Rectal smooth muscle tissue (tissue), 1 donor: ENCODE measurements around the gene ANKK1.

Source experiments
- H3K27ac ChIP-seq: one replicate; pipeline ENCODE4 v1.7.0; 2013; ENCODE audit warnings: low read depth, low read length, inconsistent platforms
- H3K27me3 ChIP-seq: one replicate; pipeline ENCODE4 v1.7.0; 2013; ENCODE audit warnings: low read length; ENCODE audit not compliant: control insufficient read depth, insufficient read depth
- H3K36me3 ChIP-seq: one replicate; pipeline ENCODE4 v1.7.0; 2013; ENCODE audit warnings: low read length; ENCODE audit not compliant: control insufficient read depth, insufficient read depth
- H3K4me1 ChIP-seq: one replicate; pipeline ENCODE4 v1.7.0; 2013; ENCODE audit warnings: low read length; ENCODE audit not compliant: control insufficient read depth, insufficient read depth
- H3K4me3 ChIP-seq: one replicate; pipeline ENCODE4 v1.7.0; 2013; ENCODE audit warnings: low read length
- H3K9ac ChIP-seq: one replicate; pipeline ENCODE4 v1.7.0; 2013; ENCODE audit warnings: low read length

Gene ANKK1

GRCh38 chr11:113404859-113405430 lies 17.4 kb downstream of the ANKK1 start:
- Histone ChIP-seq H3K27me3 (no peaks in the 10 kb centered on the region), H3K36me3 (no peaks in the 10 kb centered on the region), H3K9ac (no peak overlapping the region), H3K4me1 (no peaks in the 10 kb centered on the region), H3K27ac (no peak overlapping the region), H3K4me3 (no peak overlapping the region)

- no peaks in the 10 kb centered on the region for H3K27me3 ChIP-seq
- no peaks in the 10 kb centered on the region for H3K4me1 ChIP-seq
- H3K27ac ChIP-seq, result no peak overlapping the region
- H3K4me3 ChIP-seq, result no peak overlapping the region
- no peaks in the 10 kb centered on the region for H3K36me3 ChIP-seq
- no peak overlapping the region for H3K9ac ChIP-seq
Measured at GRCh38 chr11:113405724-113406478, 18.3 kb downstream of the ANKK1 start.

GRCh38 chr11:113407163-113407562 lies 19.6 kb downstream of the ANKK1 start:
- H3K27me3 ChIP-seq, result no peaks in the 10 kb centered on the region
- no peaks in the 10 kb centered on the region for H3K4me1 ChIP-seq

GRCh38 chr11:113408206-113408605 lies 20.6 kb downstream of the ANKK1 start:
- Histone ChIP-seq H3K27me3 (no peaks in the 10 kb centered on the region), H3K4me3 (no peak overlapping the region), H3K27ac (no peak overlapping the region), H3K4me1 (no peaks in the 10 kb centered on the region), H3K9ac (no peak overlapping the region), H3K36me3 (no peaks in the 10 kb centered on the region)

More at GRCh38 chr11:113407163-113407562, 19.6 kb downstream of the ANKK1 start:
- Histone ChIP-seq H3K36me3 (no peaks in the 10 kb centered on the region), H3K4me3 (no peak overlapping the region), H3K27ac (no peak overlapping the region), H3K9ac (no peak overlapping the region)

GRCh38 chr11:113408887-113409286 lies 21.3 kb downstream of the ANKK1 start:
- no peaks in the 10 kb centered on the region for H3K36me3 ChIP-seq
- no peak overlapping the region for H3K4me3 ChIP-seq
- no peak overlapping the region for H3K27ac ChIP-seq
- H3K9ac ChIP-seq, result no peak overlapping the region
- H3K4me1 ChIP-seq, result no peaks in the 10 kb centered on the region
- no peaks in the 10 kb centered on the region for H3K27me3 ChIP-seq

- Histone ChIP-seq H3K27ac (no peak overlapping the region), H3K4me1 (no peaks in the 10 kb centered on the region), H3K4me3 (no peak overlapping the region), H3K36me3 (no peaks in the 10 kb centered on the region), H3K9ac (no peak overlapping the region), H3K27me3 (no peaks in the 10 kb centered on the region)
Measured at GRCh38 chr11:113409526-113409925, 21.9 kb downstream of the ANKK1 start.

- no peak overlapping the region for H3K9ac ChIP-seq
- no peaks in the 10 kb centered on the region for H3K4me1 ChIP-seq
- no peaks in the 10 kb centered on the region for H3K36me3 ChIP-seq
- no peaks in the 10 kb centered on the region for H3K27me3 ChIP-seq
- no peak overlapping the region for H3K4me3 ChIP-seq
- no peak overlapping the region for H3K27ac ChIP-seq
Measured at GRCh38 chr11:113410414-113411135, 23.0 kb downstream of the ANKK1 start.

- H3K36me3 ChIP-seq, result no peaks in the 10 kb centered on the region
- no peak overlapping the region for H3K27ac ChIP-seq
- H3K4me3 ChIP-seq, result no peak overlapping the region
- H3K9ac ChIP-seq, result no peak overlapping the region
- H3K4me1 ChIP-seq, result no peaks in the 10 kb centered on the region
- no peaks in the 10 kb centered on the region for H3K27me3 ChIP-seq
Measured at GRCh38 chr11:113411536-113411935, 24.0 kb downstream of the ANKK1 start.

- H3K4me1 ChIP-seq, result no peaks in the 10 kb centered on the region
- H3K36me3 ChIP-seq, result no peaks in the 10 kb centered on the region
- no peak overlapping the region for H3K27ac ChIP-seq
- H3K4me3 ChIP-seq, result no peak overlapping the region
- no peaks in the 10 kb centered on the region for H3K27me3 ChIP-seq
- no peak overlapping the region for H3K9ac ChIP-seq
Measured at GRCh38 chr11:113412675-113413074, 25.1 kb downstream of the ANKK1 start.

GRCh38 chr11:113415343-113415742 lies 27.8 kb downstream of the ANKK1 start:
- Histone ChIP-seq H3K4me3 (no peak overlapping the region), H3K4me1 (no peaks in the 10 kb centered on the region), H3K27me3 (no peaks in the 10 kb centered on the region), H3K27ac (no peak overlapping the region), H3K9ac (no peak overlapping the region), H3K36me3 (no peaks in the 10 kb centered on the region)

- no peaks in the 10 kb centered on the region for H3K4me1 ChIP-seq
- H3K27ac ChIP-seq, result no peak overlapping the region
- H3K9ac ChIP-seq, result no peak overlapping the region
- no peaks in the 10 kb centered on the region for H3K36me3 ChIP-seq
- H3K27me3 ChIP-seq, result no peaks in the 10 kb centered on the region
- no peak overlapping the region for H3K4me3 ChIP-seq
Measured at GRCh38 chr11:113417428-113417827, 29.8 kb downstream of the ANKK1 start.

- Histone ChIP-seq H3K36me3 (no peaks in the 10 kb centered on the region), H3K9ac (no peak overlapping the region), H3K27me3 (no peaks in the 10 kb centered on the region), H3K4me1 (no peaks in the 10 kb centered on the region), H3K4me3 (no peak overlapping the region), H3K27ac (no peak overlapping the region)
Measured at GRCh38 chr11:113419454-113420003, 31.9 kb downstream of the ANKK1 start.
